Prostate gland (tissue), 2 donors: ENCODE results near the gene PGR.

Experiments
- CTCF ChIP-seq, 4 experiments: fragments of 200-600 bp in 2 of 4; fragments of 450-650 bp in 2 of 4; sonication (generic) in 2 of 4; IDR thresholded peaks; 1 replicate in 3 of 4; 2 replicates in 1 of 4; pipeline ENCODE4 v1.5.1; 2016 to 2019; ENCODE audit warnings: antibody characterized with exemption in 4 of 4, mild to moderate bottlenecking in 2 of 4, moderate library complexity in 2 of 4
- POLR2A ChIP-seq: fragments of 450-650 bp; IDR thresholded peaks from one replicate; pipeline ENCODE4 v1.6.1; 2016; ENCODE audit warnings: antibody characterized with exemption, mild to moderate bottlenecking

- TF ChIP-seq CTCF (IDR thresholded peaks at IDR 0.05) (no peak), POLR2A (no peak)
Observed at GRCh38 chr11:101046947-101047346, 82.7 kb downstream of the PGR start.
